Aorta (tissue), 5 donors: ENCODE data around the gene TOP3A. TPM values are rescaled to one million over a fixed set of nuclear protein-coding genes. Genes with fewer than 3 reads are reported as not detected.

Experiments
- ATAC-seq: fragments of 200-7000 bp; cut with Tn5 transposase; one replicate; pipeline ENCODE4 v1.9.1; 2022; ENCODE audit warnings: moderate library complexity; ENCODE audit not compliant: low FRiP score
- DNase-seq, 2 donors: peaks; one replicate each; pipeline ENCODE4 v3.0.0-alpha.2; 2020
- H3K27ac ChIP-seq, 2 donors: one replicate each; pipeline ENCODE4 v1.5.1; 2013; ENCODE audit warnings: low read length in 2 of 2, mild to moderate bottlenecking in 2 of 2, moderate library complexity in 2 of 2, control low read depth in 1 of 2, inconsistent platforms in 1 of 2, low read depth in 1 of 2
- H3K27me3 ChIP-seq, 2 donors: one replicate each; pipeline ENCODE4 v1.6.1; 2013; ENCODE audit warnings: control low read depth in 1 of 2, low read length in 1 of 2, mild to moderate bottlenecking in 1 of 2, moderate library complexity in 1 of 2; ENCODE audit not compliant: insufficient read depth in 2 of 2, control insufficient read depth in 1 of 2
- H3K36me3 ChIP-seq, 2 donors: one replicate each; pipeline ENCODE4 v1.6.1; 2013; ENCODE audit warnings: control low read depth in 1 of 2, low read length in 1 of 2, mild to moderate bottlenecking in 1 of 2; ENCODE audit not compliant: insufficient read depth in 2 of 2, control insufficient read depth in 1 of 2
- H3K4me1 ChIP-seq, 2 donors: one replicate each; pipeline ENCODE4 v1.6.1; 2013; ENCODE audit warnings: low read length in 2 of 2, control low read depth in 1 of 2, mild to moderate bottlenecking in 1 of 2, moderate library complexity in 1 of 2; ENCODE audit not compliant: insufficient read depth in 2 of 2, control insufficient read depth in 1 of 2
- H3K4me3 ChIP-seq, 2 donors: one replicate each; pipeline ENCODE4 v1.5.1; 2013; ENCODE audit warnings: low read length in 2 of 2, control low read depth in 1 of 2, mild to moderate bottlenecking in 1 of 2
- H3K9me3 ChIP-seq: one replicate; pipeline ENCODE4 v1.6.1; 2013; ENCODE audit warnings: mild to moderate bottlenecking, low read length; ENCODE audit not compliant: control insufficient read depth
- WGBS, 2 donors: extraction: QIAGEN DNeasy Blood & Tissue Kit; methylation state at CpG; one replicate each; pipeline ENCODE4 v1.1.7; 2013; 5-methylcytosine and 5-hydroxymethylcytosine counted together
- intact Hi-C, 2 donors: fragments of 100-400 bp; cut with DNase I; formaldehyde crosslinking; loops; one replicate each; pipeline versions ENCODE4 v1.14.2 to v1.15.0; 2022
- microRNA-seq, 2 donors: library from miRNA; unstranded; fragments of <30 nt; microRNA quantifications; one replicate each; pipeline ENCODE4 v1.2.0, GENCODE V29; 2020
- polyA plus RNA-seq, 2 donors: library from polyadenylated mRNA; stranded (reverse); fragments of 200-250 nt; gene quantifications; one replicate each; pipeline ENCODE4 v1.2.3, GENCODE V29; 2013
- total RNA-seq, 2 donors: library from RNA; stranded (reverse); fragmentation: NEBNext Ultra II Directional; extraction: Animal tissue kit (Norgen Biotek cat#: 25700); gene quantifications; one replicate each; pipeline ENCODE4 v1.2.1, GENCODE V29; 2021
- donor health status: healthy with polysubstance abuse.
- donor health status: Bipolar disorder and iron deficiency.
- donor health status: DM: no; HTN: no; CAD: no.
- donor health status: DM: no; HTN: no; CAD: no.
- donor health status: DM: yes; HTN: yes; CAD: no.

TOP3A gene
- total and polyA plus RNA-seq, 4 donors: 2.9 to 37.8 (median 24.3) TPM

DNA sequence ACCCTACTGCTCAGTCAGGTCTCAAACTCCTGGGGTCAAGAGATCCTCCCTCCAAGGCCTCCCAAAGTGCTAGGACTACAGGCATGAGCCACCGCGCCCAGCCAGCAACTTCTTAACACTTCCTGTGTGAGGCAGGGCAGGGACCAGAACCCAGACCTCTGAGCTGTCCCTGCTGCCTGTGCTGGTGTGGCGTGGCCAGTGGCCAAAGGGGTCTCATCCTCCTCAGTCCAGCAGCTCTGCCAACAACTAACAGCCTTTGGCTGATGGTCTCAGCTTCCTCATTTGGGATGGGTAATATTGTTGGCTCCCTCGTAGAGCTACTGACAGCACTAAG, 90.8 kb downstream of the TOP3A start:
- H3K36me3 ChIP-seq: no peaks in the 10 kb centered on the region
- 97 to 98% methylated on average over 4 of the region's 4 CpGs for WGBS, 2 donors
- no peaks in the 10 kb centered on the region for H3K27me3 ChIP-seq
- no peaks in the 10 kb centered on the region for H3K9me3 ChIP-seq
- H3K4me3 ChIP-seq: no peak overlapping the region
- no peaks in the 10 kb centered on the region for H3K4me1 ChIP-seq
- no peak for ATAC-seq
- intact Hi-C loops: no loop called here
- no peak overlapping the region for H3K27ac ChIP-seq
- no peak for DNase-seq

Small RNAs within 50 kb of the gene (microRNA-seq; reads per million reads assigned to microRNA genes)
- 0 reads per million in 2 donors for gene MIR6778

Other genes starting within 250 kb of the TOP3A start
- gene DRG2, start 227.0 kb downstream of the TOP3A start, total RNA-seq: 10 to 100 TPM; 28.7 to 33.7 TPM
- gene DRG2, start 227.0 kb downstream of the TOP3A start, polyA plus RNA-seq: 10 to 100 TPM; 16.0 to 52.3 TPM
- gene MYO15A, start 206.2 kb downstream of the TOP3A start, total RNA-seq: 1 to 10 TPM; 3.1 to 3.4 TPM
- gene MYO15A, start 206.2 kb downstream of the TOP3A start, polyA plus RNA-seq: 1 to 10 TPM in 1 of 2 donors, under 1 TPM in 1; 0.25 to 7.5 TPM
- gene ALKBH5, start 131.2 kb downstream of the TOP3A start, total RNA-seq: 100 to 1,000 TPM in 1 of 2 donors, 10 to 100 TPM in 1; 91.5 to 114 TPM
- gene ALKBH5, start 131.2 kb downstream of the TOP3A start, polyA plus RNA-seq: 10 to 100 TPM; 33.0 to 40.4 TPM
- 10 to 100 TPM; 14.1 to 18.9 TPM for gene LLGL1, start 89.4 kb downstream of the TOP3A start, total RNA-seq
- 10 to 100 TPM in 1 of 2 donors, 1 to 10 TPM in 1; 4.0 to 12.7 TPM for gene LLGL1, start 89.4 kb downstream of the TOP3A start, polyA plus RNA-seq
- gene FLII, start 56.3 kb downstream of the TOP3A start, total RNA-seq: 100 to 1,000 TPM; 250 to 299 TPM
- 100 to 1,000 TPM in 1 of 2 donors, 10 to 100 TPM in 1; 87.5 to 355 TPM for gene FLII, start 56.3 kb downstream of the TOP3A start, polyA plus RNA-seq
- gene MIEF2, start 54.3 kb downstream of the TOP3A start, total RNA-seq: 10 to 100 TPM; 11.1 to 13.1 TPM
- 1 to 10 TPM; 2.4 to 7.5 TPM for gene MIEF2, start 54.3 kb downstream of the TOP3A start, polyA plus RNA-seq
- 10 to 100 TPM; 10.8 to 15.4 TPM for gene SMCR8, start 299 bp upstream of the TOP3A start, total RNA-seq
- gene SMCR8, start 299 bp upstream of the TOP3A start, polyA plus RNA-seq: 1 to 10 TPM; 3.9 to 4.5 TPM
- 10 to 100 TPM; 13.3 to 17.5 TPM for gene SHMT1, start 48.6 kb upstream of the TOP3A start, total RNA-seq
- 10 to 100 TPM in 1 of 2 donors, 1 to 10 TPM in 1; 7.3 to 21.7 TPM for gene SHMT1, start 48.6 kb upstream of the TOP3A start, polyA plus RNA-seq
- not detected for gene EVPLL, start 62.8 kb upstream of the TOP3A start, total RNA-seq
- gene EVPLL, start 62.8 kb upstream of the TOP3A start, polyA plus RNA-seq: not detected
- not detected for gene LGALS9C, start 161.8 kb upstream of the TOP3A start, total RNA-seq
- 1 to 10 TPM in 1 of 2 donors, under 1 TPM in 1; 0.18 to 1.5 TPM for gene LGALS9C, start 161.8 kb upstream of the TOP3A start, polyA plus RNA-seq